ENCODE data around the gene PPARG.

PPARG gene

GRCh38 chr3:12425850-12426579 is 137.1 kb downstream of the PPARG start:
- Histone ChIP-seq H3K9ac (ENCODE audit: low read depth, low read length) (no peak overlapping the region), H3K9me3 (replicated peaks; ENCODE audit: low read length) (no peaks in the 10 kb centered on the region), H3K4me1 (ENCODE audit: control insufficient read depth, insufficient read depth, low read length) (peaks cover 24% of the 10 kb centered on the region), H3K4me3 (ENCODE audit: low read length) (no peak overlapping the region), H3K4me2 (ENCODE audit: low read length) (no peak overlapping the region), H3K27me3 (ENCODE audit: control insufficient read depth, insufficient read depth, low read length) (no peaks in the 10 kb centered on the region), H3K36me3 (ENCODE audit: insufficient read depth, low read length) (peaks cover 3% of the 10 kb centered on the region)

GRCh38 chr3:12427551-12427950 is 138.7 kb downstream of the PPARG start:
- no peak overlapping the region for H3K4me2 ChIP-seq (ENCODE audit: low read length)
- no peaks in the 10 kb centered on the region for H3K9me3 ChIP-seq (replicated peaks; ENCODE audit: low read length)
- H3K36me3 ChIP-seq (ENCODE audit: insufficient read depth, low read length), result peaks cover 3% of the 10 kb centered on the region
- no peak overlapping the region for H3K4me3 ChIP-seq (ENCODE audit: low read length)
- no peaks in the 10 kb centered on the region for H3K27me3 ChIP-seq (ENCODE audit: control insufficient read depth, insufficient read depth, low read length)
- H3K4me1 ChIP-seq (ENCODE audit: control insufficient read depth, insufficient read depth, low read length), result peaks cover 21% of the 10 kb centered on the region
- no peak overlapping the region for H3K9ac ChIP-seq (ENCODE audit: low read depth, low read length)

GRCh38 chr3:12428126-12428525 is 139.3 kb downstream of the PPARG start:
- Histone ChIP-seq H3K36me3 (ENCODE audit: insufficient read depth, low read length) (peaks cover 3% of the 10 kb centered on the region), H3K4me1 (ENCODE audit: control insufficient read depth, insufficient read depth, low read length) (peaks cover 18% of the 10 kb centered on the region), H3K27me3 (ENCODE audit: control insufficient read depth, insufficient read depth, low read length) (no peaks in the 10 kb centered on the region), H3K4me2 (ENCODE audit: low read length) (no peak overlapping the region), H3K9me3 (replicated peaks; ENCODE audit: low read length) (no peaks in the 10 kb centered on the region), H3K9ac (ENCODE audit: low read depth, low read length) (no peak overlapping the region), H3K4me3 (ENCODE audit: low read length) (no peak overlapping the region)

GRCh38 chr3:12430086-12430485 is 141.2 kb downstream of the PPARG start:
- Histone ChIP-seq H3K9me3 (replicated peaks; ENCODE audit: low read length) (no peaks in the 10 kb centered on the region), H3K4me1 (ENCODE audit: control insufficient read depth, insufficient read depth, low read length) (no peaks in the 10 kb centered on the region), H3K36me3 (ENCODE audit: insufficient read depth, low read length) (peaks cover 3% of the 10 kb centered on the region), H3K27me3 (ENCODE audit: control insufficient read depth, insufficient read depth, low read length) (no peaks in the 10 kb centered on the region), H3K4me3 (ENCODE audit: low read length) (no peak overlapping the region), H3K9ac (ENCODE audit: low read depth, low read length) (no peak overlapping the region), H3K4me2 (ENCODE audit: low read length) (no peak overlapping the region)

- H3K4me3 ChIP-seq (ENCODE audit: low read length), result no peak overlapping the region
- H3K27me3 ChIP-seq (ENCODE audit: control insufficient read depth, insufficient read depth, low read length), result no peaks in the 10 kb centered on the region
- H3K9ac ChIP-seq (ENCODE audit: low read depth, low read length), result no peak overlapping the region
- no peak overlapping the region for H3K4me2 ChIP-seq (ENCODE audit: low read length)
- H3K9me3 ChIP-seq (replicated peaks; ENCODE audit: low read length), result no peaks in the 10 kb centered on the region
- peaks cover 18% of the 10 kb centered on the region for H3K4me1 ChIP-seq (ENCODE audit: control insufficient read depth, insufficient read depth, low read length)
- no peaks in the 10 kb centered on the region for H3K36me3 ChIP-seq (ENCODE audit: insufficient read depth, low read length)
Observed at GRCh38 chr3:12433823-12434222, 145.0 kb downstream of the PPARG start.

GRCh38 chr3:12436514-12437220 is 147.8 kb downstream of the PPARG start:
- peak overlapping the region; percentile 33 for H3K4me3 ChIP-seq (ENCODE audit: low read length)
- no peaks in the 10 kb centered on the region for H3K36me3 ChIP-seq (ENCODE audit: insufficient read depth, low read length)
- H3K4me2 ChIP-seq (ENCODE audit: low read length), result peak overlapping the region; percentile 63
- H3K9ac ChIP-seq (ENCODE audit: low read depth, low read length), result peak overlapping the region; percentile 35
- no peaks in the 10 kb centered on the region for H3K9me3 ChIP-seq (replicated peaks; ENCODE audit: low read length)
- H3K27me3 ChIP-seq (ENCODE audit: control insufficient read depth, insufficient read depth, low read length), result no peaks in the 10 kb centered on the region
- H3K4me1 ChIP-seq (ENCODE audit: control insufficient read depth, insufficient read depth, low read length), result peaks cover 30% of the 10 kb centered on the region

- Histone ChIP-seq H3K36me3 (ENCODE audit: insufficient read depth, low read length) (no peaks in the 10 kb centered on the region), H3K27me3 (ENCODE audit: control insufficient read depth, insufficient read depth, low read length) (no peaks in the 10 kb centered on the region), H3K4me2 (ENCODE audit: low read length) (peak overlapping the region; percentile 63), H3K9me3 (replicated peaks; ENCODE audit: low read length) (no peaks in the 10 kb centered on the region), H3K4me3 (ENCODE audit: low read length) (peak overlapping the region; percentile 33), H3K9ac (ENCODE audit: low read depth, low read length) (no peak overlapping the region), H3K4me1 (ENCODE audit: control insufficient read depth, insufficient read depth, low read length) (peaks cover 33% of the 10 kb centered on the region)
Observed at GRCh38 chr3:12437221-12437605, 148.3 kb downstream of the PPARG start.

- Histone ChIP-seq H3K4me1 (ENCODE audit: control insufficient read depth, insufficient read depth, low read length) (peaks cover 37% of the 10 kb centered on the region), H3K36me3 (ENCODE audit: insufficient read depth, low read length) (no peaks in the 10 kb centered on the region), H3K27me3 (ENCODE audit: control insufficient read depth, insufficient read depth, low read length) (peaks cover 6% of the 10 kb centered on the region), H3K9ac (ENCODE audit: low read depth, low read length) (no peak overlapping the region), H3K4me3 (ENCODE audit: low read length) (no peak overlapping the region), H3K9me3 (replicated peaks; ENCODE audit: low read length) (no peaks in the 10 kb centered on the region), H3K4me2 (ENCODE audit: low read length) (no peak overlapping the region)
Observed at GRCh38 chr3:12437861-12438260, 149.0 kb downstream of the PPARG start.

- Histone ChIP-seq H3K9me3 (replicated peaks; ENCODE audit: low read length) (no peaks in the 10 kb centered on the region), H3K36me3 (ENCODE audit: insufficient read depth, low read length) (no peaks in the 10 kb centered on the region), H3K4me1 (ENCODE audit: control insufficient read depth, insufficient read depth, low read length) (peaks cover 42% of the 10 kb centered on the region), H3K4me3 (ENCODE audit: low read length) (no peak overlapping the region), H3K4me2 (ENCODE audit: low read length) (no peak overlapping the region), H3K27me3 (ENCODE audit: control insufficient read depth, insufficient read depth, low read length) (peaks cover 10% of the 10 kb centered on the region), H3K9ac (ENCODE audit: low read depth, low read length) (no peak overlapping the region)
Observed at GRCh38 chr3:12438318-12438717, 149.4 kb downstream of the PPARG start.

GRCh38 chr3:12439161-12439940 is 150.5 kb downstream of the PPARG start:
- Histone ChIP-seq H3K4me3 (ENCODE audit: low read length) (no peak overlapping the region), H3K4me2 (ENCODE audit: low read length) (no peak overlapping the region), H3K36me3 (ENCODE audit: insufficient read depth, low read length) (no peaks in the 10 kb centered on the region), H3K9me3 (replicated peaks; ENCODE audit: low read length) (no peaks in the 10 kb centered on the region), H3K27me3 (ENCODE audit: control insufficient read depth, insufficient read depth, low read length) (peaks cover 12% of the 10 kb centered on the region), H3K4me1 (ENCODE audit: control insufficient read depth, insufficient read depth, low read length) (peaks cover 44% of the 10 kb centered on the region), H3K9ac (ENCODE audit: low read depth, low read length) (no peak overlapping the region)

GRCh38 chr3:12440927-12441714 is 152.3 kb downstream of the PPARG start:
- Histone ChIP-seq H3K4me1 (ENCODE audit: control insufficient read depth, insufficient read depth, low read length) (peaks cover 50% of the 10 kb centered on the region), H3K4me2 (ENCODE audit: low read length) (peak overlapping the region; percentile 1), H3K27me3 (ENCODE audit: control insufficient read depth, insufficient read depth, low read length) (peaks cover 15% of the 10 kb centered on the region), H3K36me3 (ENCODE audit: insufficient read depth, low read length) (no peaks in the 10 kb centered on the region), H3K4me3 (ENCODE audit: low read length) (no peak overlapping the region), H3K9me3 (replicated peaks; ENCODE audit: low read length) (no peaks in the 10 kb centered on the region), H3K9ac (ENCODE audit: low read depth, low read length) (no peak overlapping the region)
